GM21576 (cell line): ENCODE measurements around the gene STX5.
"Not testable (repeated sequence)": the region's sequence is repeated elsewhere in the genome, so short reads cannot be mapped to it uniquely, and the experiment has no call there.

Source experiments
- ATAC-seq: cut with Tn5 transposase; IDR thresholded peaks from one replicate; pipeline ENCODE4 v1.9.1; 2021; ENCODE audit warnings: mild to moderate bottlenecking, moderate library complexity; ENCODE audit not compliant: unreplicated experiment

STX5 gene

DNA sequence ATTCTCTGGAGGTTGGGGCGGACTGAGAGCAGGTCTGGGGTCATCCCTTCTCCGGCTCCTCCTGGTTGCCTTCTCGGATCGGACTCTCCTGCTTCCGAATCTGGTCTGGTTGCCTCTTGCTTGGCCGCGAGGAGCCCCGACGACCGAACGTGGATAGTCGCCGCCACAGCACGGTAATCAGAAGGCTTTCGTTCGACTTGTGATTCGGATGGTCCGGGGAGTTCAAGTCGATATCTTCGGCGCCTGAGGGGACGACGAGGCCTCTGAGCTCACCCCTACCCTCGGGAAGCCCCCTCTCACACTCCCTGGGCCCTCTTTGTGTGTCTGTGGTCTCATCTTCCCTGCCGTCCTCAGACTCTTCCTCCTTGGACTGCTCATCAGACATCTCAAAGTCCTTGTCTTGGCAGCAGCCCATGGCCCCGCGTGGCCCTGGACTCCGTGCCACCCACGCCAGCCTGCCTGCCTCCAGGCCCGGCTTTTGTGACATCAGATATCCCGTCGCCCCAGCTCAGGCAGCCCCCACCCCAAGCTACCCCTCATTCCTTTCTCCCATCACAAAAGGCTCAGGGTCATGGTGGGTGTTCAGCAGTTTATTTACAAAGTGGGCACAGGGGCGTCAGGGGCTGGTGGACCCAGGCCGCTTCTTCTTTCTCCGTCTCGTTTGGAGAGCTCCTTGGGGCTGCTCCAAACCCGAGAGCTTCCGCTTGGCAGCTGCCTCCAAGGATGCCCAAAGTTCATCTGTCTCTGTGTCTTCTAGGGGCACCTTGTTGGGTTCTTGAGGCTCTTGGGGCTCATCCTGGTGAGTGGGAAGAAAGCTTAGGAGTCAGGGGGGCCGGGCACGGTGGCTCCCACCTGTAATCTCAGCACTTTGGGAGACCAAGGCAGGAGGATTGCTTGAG lies 734 bp upstream of the STX5 start, which contains the start of gene TEX54:
Gene TEX54, minus strand, starts transcription at position 506 of the 899 bp plus-strand sequence.
- peak; percentile 11 for ATAC-seq

DNA sequence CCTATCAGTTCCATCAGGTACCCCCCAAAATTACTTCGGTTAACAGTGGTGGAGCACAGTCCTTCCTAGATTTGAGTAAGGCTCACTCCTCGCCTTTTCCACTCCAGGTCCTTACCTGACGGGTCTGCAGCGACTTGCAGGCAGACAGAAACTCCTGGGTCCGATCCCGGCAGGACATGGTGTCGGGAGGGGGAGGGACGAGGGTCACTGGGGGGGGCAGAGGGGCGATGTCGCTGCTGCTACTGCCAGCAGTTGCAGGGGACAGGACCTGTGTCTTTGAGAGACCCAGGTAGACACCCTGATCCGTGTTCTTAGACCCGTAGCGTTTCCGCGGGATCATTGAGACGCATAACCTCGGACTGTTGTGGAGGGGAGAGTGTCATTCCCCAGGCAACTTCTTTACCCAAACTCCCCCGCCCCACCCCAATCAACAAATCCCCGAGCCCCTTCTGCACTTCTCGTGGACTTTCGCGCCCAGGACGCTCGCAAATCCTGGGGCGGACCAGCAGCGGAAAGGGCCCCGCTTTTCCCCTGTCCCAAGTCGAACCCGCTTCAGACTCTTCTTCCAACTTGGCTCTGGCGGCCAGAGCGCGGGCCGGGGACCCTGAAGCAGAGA lies 839 bp downstream of the STX5 start:
- no peak for ATAC-seq

- not testable (repeated sequence) for ATAC-seq
Observed at GRCh38 chr11:62828130-62828529, 3.7 kb downstream of the STX5 start.

DNA sequence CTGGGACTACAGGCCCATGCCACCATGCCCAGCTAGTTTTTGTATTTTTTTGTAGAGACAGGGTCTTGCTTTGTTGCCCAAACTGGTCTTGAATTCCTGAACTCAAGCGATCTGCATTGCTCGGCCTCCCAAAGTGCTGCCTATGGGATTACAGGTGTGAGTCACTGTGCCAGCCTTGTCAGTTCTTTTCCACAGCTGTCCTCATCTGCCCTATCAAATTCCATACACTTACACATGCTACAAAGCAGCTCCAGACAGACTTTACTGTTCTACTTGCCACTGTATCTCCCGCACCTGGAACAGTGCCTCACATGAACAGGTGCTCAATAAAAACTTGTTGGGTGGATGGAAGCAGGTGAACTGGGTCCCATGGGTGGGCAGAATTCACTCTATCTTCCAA lies 8.2 kb downstream of the STX5 start:
- no peak for ATAC-seq

GRCh38 chr11:62817129-62817528 lies 14.7 kb downstream of the STX5 start:
- ATAC-seq, result no peak

DNA sequence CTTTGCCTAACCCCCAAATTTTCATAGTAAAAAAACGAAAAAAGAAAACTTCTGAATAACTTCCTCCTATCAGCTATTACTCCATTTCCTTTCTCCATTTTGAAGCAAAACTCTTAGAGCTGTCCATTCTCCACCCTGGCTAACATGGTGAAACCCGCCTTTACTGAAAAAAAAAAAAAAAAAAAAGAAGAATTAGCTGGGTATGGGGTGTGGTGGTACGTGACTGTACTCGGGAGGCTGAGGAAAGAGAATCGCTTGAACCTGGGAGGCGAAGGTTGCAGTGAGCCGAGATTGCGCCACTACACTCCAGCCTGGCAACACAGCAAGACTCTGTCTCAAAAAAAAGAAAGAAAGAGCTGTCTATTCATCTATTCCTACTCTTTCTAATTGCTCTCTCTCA lies 15.3 kb downstream of the STX5 start:
- no peak for ATAC-seq

DNA sequence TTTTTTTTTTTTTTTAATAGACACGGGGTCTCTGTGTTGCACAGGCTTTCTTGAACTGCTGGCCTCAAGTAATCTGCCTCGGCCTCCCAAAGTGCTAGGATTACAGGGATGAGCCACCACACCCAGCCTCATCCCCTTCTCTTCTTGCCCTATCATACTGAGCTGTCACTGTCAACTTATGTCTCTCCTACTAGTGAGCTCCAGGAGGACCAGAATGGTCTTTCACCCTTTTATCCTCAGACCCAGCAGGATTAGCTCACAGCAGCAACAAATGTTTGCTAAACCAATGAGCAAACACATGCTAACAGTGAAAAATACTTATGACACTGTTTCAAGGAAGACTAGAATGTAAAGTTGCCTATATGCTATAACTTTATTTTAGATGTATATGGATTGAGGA lies 20.2 kb downstream of the STX5 start:
- no peak for ATAC-seq

GRCh38 chr11:62810748-62811147 lies 21.1 kb downstream of the STX5 start:
- ATAC-seq, result no peak

GRCh38 chr11:62806611-62807121 lies 25.2 kb downstream of the STX5 start:
- ATAC-seq, result no peak

DNA sequence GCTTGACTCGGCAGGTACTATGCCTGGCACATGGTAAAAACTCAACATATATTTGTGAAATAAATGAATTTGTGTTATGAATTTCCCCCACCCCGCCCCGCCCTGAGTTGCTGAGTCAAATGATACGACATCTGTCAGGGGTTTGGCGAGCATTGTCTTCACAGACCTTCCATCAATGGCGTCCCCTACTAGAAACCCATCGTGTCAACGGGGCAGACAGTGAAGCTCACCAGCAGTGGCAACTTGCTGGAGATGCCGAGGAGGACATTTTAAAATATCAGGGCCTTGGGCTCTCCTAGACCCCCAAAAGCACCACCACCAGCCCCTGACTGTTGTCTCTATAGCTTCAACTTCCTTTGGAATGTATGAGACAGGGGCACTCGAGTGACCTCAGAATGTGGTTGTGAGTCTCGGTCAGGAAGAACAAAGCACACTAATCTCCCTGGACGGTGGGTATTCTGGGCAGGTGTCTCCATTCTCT lies 25.9 kb downstream of the STX5 start:
- ATAC-seq, result peak; percentile 8

- peak; percentile 70 for ATAC-seq
Observed at GRCh38 chr11:62805076-62805892, 26.6 kb downstream of the STX5 start, which contains the start of gene NXF1. TSS of gene NXF1 (minus strand) at chr11:62805440. CDS start at chr11:62805356, 84 bp downstream.

- ATAC-seq, result peak; percentile 11
Observed at GRCh38 chr11:62804310-62805075, 27.4 kb downstream of the STX5 start.

- ATAC-seq, result no peak
Observed at GRCh38 chr11:62801071-62801470, 30.8 kb downstream of the STX5 start.

DNA sequence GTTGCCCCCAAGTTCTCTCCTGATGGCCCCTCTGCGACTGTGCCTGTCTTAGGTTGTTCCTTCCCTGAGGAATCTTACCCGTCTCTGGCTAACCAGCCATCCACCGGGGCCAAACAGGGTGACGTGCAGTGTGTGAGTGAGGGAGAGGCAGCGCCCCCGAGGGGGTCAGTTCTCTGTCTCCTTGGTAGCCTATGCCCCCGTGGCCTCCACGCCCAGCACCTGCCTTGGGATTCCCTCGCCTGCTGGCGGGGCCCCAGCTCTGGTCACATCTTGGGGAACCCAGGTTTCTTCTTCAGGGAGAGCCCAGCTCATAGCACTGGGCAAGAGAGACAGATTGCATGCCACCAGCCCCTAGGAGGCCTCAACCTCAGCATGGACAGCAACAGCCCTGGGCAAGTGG lies 32.4 kb downstream of the STX5 start:
- no peak for ATAC-seq

- no peak for ATAC-seq
Observed at GRCh38 chr11:62796281-62796680, 35.6 kb downstream of the STX5 start.

GRCh38 chr11:62794201-62794775 lies 37.6 kb downstream of the STX5 start:
- no peak for ATAC-seq

DNA sequence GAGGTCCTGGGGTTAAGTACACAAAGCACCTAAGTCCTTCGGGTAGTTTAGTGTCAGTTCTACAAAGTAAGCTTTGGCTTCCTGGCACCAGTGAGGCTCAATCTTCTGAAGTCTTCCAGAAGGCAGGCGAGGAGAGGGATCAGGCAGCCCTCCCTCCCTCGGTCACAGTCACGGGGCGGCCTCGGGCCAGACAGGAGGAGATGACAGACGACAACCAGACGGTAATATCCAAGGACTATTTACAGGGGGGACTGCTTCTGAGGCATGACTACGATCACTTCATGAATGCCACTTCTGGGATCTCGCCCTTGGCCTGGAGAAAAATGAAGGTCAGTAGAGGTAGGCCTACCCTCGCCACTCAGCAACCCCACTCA lies 39.7 kb downstream of the STX5 start:
- ATAC-seq, result no peak

DNA sequence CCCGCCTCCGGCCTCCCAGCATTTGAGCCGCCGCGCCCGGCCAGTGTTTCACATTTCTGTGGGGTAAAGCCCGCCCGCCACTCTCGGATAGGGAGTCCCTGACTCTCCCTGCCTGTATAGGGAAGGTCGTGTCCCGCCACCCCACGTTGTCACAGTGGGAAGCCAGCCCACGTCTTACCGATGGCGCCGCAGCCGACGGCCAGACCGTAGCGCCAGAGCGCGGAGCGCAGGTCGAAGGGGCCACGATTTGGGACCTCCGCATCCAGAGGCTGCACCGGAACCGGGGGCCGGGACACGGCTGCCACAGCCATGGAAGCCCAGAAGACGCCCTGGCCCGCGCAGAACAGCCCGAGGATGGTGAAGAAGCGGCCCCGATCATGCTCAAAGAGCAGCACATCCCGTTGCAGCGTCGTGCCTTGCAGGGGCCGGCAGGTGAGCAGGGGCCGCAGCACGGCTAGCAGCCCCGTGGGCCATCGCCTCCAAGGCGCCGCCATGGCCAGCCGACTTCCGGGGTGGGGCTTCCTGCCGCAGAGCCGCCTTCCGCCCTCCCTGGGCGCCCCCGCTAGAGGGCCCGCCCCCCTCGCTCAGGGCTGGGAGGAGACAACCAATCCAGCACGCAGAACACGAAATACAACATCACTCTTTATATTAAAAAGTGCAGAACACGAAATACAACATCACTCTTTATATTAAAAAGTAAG lies 40.2 kb downstream of the STX5 start, which contains the start of gene TMEM223:
Gene TMEM223, minus strand, starts transcription at position 506 of the 701 bp plus-strand sequence. Its CDS starts 12 bp downstream, at position 494.
- peak; percentile 49 for ATAC-seq

DNA sequence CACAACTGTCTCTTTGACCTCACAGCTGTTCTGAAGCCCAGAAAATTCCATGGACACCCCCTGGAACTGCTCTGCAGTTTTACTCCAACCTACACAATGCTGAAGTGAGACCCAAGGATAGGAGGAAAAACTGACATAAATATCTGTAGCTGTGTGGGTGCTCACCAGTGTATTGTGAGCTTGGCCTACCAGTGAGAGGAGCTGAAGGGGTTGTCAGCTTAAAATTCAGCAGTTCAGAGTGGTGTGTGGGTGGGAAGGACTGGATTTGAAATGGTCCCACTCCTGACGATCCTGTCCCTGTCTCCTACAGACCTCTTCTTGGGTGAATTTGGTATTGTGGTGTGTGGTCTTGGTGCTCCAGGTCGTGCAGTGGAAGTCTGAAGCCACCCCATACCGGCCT lies 42.3 kb downstream of the STX5 start:
- ATAC-seq, result no peak
